HepG2 (cell line): ENCODE measurements around the gene KDM1B. TPM values are rescaled to one million over a fixed set of nuclear protein-coding genes. Genes with fewer than 3 reads are reported as not detected.

Source experiments
- ARNT2 ChIP-seq: sonication (generic); formaldehyde crosslinking; IDR thresholded peaks from 2 replicates; pipeline ENCODE4 v1.8.0; 2022; ENCODE audit warnings: mild to moderate bottlenecking, low read depth, missing genetic modification reagents, moderate library complexity
- KLF13 ChIP-seq: sonication (generic); formaldehyde crosslinking; IDR thresholded peaks from 2 replicates; pipeline ENCODE4 v1.4.0; 2020; ENCODE audit warnings: mild to moderate bottlenecking, missing genetic modification reagents
- ZC3H4 ChIP-seq: sonication (generic); formaldehyde crosslinking; IDR thresholded peaks from 2 replicates; pipeline ENCODE4 v1.4.0; 2020; ENCODE audit warnings: missing genetic modification reagents, borderline replicate concordance
- ZNF567 ChIP-seq: sonication (generic); formaldehyde crosslinking; IDR thresholded peaks from 2 replicates; pipeline ENCODE4 v1.8.1; 2023; ENCODE audit warnings: mild to moderate bottlenecking, missing genetic modification reagents, borderline replicate concordance
- polyA plus RNA-seq, 8 experiments: library from polyadenylated mRNA; depleted of rRNA in 3 of 8; stranded (reverse) in 7 of 8; unstranded in 1 of 8; fragments of >200 nt; fragmentation: Illumina TruSeq in 4 of 8; extraction: Trizol in 4 of 8; gene quantifications; 2 replicates each; pipeline versions ENCODE4 v1.2.1 to v1.2.3, GENCODE V29; 2011 to 2016; ENCODE audit warnings: low read depth in 4 of 8, missing spikeins in 1 of 8, mixed read lengths in 1 of 8; ENCODE audit not compliant: insufficient read depth in 1 of 8
- total RNA-seq, 5 experiments: library from RNA; depleted of rRNA; stranded (reverse); fragments of >200 nt; fragmentation: Illumina TruSeq; extraction: Trizol; gene quantifications; 2 replicates each; pipeline ENCODE4 v1.2.3, GENCODE V29; 2016; ENCODE audit warnings: low read depth in 1 of 5
- TF ChIP-seq, protein P1 (sequence below): sonication (generic); formaldehyde crosslinking; IDR thresholded peaks from 2 replicates; pipeline ENCODE4 v1.4.0; 2020; ENCODE audit warnings: missing genetic modification reagents
- TF ChIP-seq, protein P2 (sequence below): sonication (generic); formaldehyde crosslinking; IDR thresholded peaks from 2 replicates; pipeline ENCODE4 v1.8.0; 2022; ENCODE audit warnings: mild to moderate bottlenecking, missing genetic modification reagents
- TF ChIP-seq, protein P3 (sequence below): sonication (generic); formaldehyde crosslinking; IDR thresholded peaks from 2 replicates; pipeline ENCODE4 v1.4.0; 2020; ENCODE audit warnings: missing genetic modification reagents, mild to moderate bottlenecking, borderline replicate concordance
- TF ChIP-seq, protein P4 (sequence below): sonication (generic); formaldehyde crosslinking; IDR thresholded peaks from 2 replicates; pipeline ENCODE4 v1.8.1; 2023; ENCODE audit warnings: missing genetic modification reagents, inconsistent platforms, borderline replicate concordance
- TF ChIP-seq, protein P5 (sequence below): sonication (generic); formaldehyde crosslinking; IDR thresholded peaks from 2 replicates; pipeline ENCODE4 v1.8.1; 2022; ENCODE audit warnings: low read depth, mild to moderate bottlenecking, missing genetic modification reagents
- TF ChIP-seq, protein P6 (sequence below): IDR thresholded peaks from 2 replicates; pipeline ENCODE4 v1.6.1; 2016; ENCODE audit warnings: missing compliant biosample characterization, missing genetic modification reagents, borderline replicate concordance

KDM1B gene
- total and polyA plus RNA-seq, 2 of the 13 experiments (the other 11 are each of a cell fraction or from before 2014, with no cell fraction given) = 9.8 to 13.2 TPM

DNA sequence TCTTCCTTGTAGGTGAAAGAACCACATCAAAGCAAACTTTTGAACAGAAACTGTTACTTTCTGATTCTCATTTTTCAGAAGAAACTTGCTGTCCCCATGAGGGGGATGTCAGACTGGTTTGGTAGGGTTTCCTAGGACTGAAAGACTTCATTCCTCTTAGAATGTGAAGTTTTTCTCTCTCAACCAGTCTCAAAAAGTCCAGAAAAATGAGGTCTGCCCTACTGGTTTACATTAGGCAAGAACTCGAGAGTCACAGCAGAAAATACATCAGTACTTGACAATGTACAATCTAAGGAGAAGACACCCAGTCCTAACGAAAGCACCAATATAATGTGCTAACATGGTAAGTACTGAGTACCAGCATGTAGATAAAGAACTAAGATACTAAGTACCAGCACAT is 20.1 kb upstream of the KDM1B start (continued):
- TF ChIP-seq, protein P1, sequence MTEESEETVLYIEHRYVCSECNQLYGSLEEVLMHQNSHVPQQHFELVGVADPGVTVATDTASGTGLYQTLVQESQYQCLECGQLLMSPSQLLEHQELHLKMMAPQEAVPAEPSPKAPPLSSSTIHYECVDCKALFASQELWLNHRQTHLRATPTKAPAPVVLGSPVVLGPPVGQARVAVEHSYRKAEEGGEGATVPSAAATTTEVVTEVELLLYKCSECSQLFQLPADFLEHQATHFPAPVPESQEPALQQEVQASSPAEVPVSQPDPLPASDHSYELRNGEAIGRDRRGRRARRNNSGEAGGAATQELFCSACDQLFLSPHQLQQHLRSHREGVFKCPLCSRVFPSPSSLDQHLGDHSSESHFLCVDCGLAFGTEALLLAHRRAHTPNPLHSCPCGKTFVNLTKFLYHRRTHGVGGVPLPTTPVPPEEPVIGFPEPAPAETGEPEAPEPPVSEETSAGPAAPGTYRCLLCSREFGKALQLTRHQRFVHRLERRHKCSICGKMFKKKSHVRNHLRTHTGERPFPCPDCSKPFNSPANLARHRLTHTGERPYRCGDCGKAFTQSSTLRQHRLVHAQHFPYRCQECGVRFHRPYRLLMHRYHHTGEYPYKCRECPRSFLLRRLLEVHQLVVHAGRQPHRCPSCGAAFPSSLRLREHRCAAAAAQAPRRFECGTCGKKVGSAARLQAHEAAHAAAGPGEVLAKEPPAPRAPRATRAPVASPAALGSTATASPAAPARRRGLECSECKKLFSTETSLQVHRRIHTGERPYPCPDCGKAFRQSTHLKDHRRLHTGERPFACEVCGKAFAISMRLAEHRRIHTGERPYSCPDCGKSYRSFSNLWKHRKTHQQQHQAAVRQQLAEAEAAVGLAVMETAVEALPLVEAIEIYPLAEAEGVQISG (CRISPR knock-in tag) = no peak
- TF ChIP-seq, protein P2, sequence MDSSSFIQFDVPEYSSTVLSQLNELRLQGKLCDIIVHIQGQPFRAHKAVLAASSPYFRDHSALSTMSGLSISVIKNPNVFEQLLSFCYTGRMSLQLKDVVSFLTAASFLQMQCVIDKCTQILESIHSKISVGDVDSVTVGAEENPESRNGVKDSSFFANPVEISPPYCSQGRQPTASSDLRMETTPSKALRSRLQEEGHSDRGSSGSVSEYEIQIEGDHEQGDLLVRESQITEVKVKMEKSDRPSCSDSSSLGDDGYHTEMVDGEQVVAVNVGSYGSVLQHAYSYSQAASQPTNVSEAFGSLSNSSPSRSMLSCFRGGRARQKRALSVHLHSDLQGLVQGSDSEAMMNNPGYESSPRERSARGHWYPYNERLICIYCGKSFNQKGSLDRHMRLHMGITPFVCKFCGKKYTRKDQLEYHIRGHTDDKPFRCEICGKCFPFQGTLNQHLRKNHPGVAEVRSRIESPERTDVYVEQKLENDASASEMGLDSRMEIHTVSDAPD (CRISPR knock-in tag) = no peak
- no peak for TF ChIP-seq ZC3H4 (CRISPR knock-in tag)
- TF ChIP-seq, protein P3, sequence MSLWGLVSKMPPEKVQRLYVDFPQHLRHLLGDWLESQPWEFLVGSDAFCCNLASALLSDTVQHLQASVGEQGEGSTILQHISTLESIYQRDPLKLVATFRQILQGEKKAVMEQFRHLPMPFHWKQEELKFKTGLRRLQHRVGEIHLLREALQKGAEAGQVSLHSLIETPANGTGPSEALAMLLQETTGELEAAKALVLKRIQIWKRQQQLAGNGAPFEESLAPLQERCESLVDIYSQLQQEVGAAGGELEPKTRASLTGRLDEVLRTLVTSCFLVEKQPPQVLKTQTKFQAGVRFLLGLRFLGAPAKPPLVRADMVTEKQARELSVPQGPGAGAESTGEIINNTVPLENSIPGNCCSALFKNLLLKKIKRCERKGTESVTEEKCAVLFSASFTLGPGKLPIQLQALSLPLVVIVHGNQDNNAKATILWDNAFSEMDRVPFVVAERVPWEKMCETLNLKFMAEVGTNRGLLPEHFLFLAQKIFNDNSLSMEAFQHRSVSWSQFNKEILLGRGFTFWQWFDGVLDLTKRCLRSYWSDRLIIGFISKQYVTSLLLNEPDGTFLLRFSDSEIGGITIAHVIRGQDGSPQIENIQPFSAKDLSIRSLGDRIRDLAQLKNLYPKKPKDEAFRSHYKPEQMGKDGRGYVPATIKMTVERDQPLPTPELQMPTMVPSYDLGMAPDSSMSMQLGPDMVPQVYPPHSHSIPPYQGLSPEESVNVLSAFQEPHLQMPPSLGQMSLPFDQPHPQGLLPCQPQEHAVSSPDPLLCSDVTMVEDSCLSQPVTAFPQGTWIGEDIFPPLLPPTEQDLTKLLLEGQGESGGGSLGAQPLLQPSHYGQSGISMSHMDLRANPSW (CRISPR knock-in tag) = no peak
- no peak for TF ChIP-seq ARNT2 (CRISPR knock-in tag)
- TF ChIP-seq ZNF567 (CRISPR knock-in tag) = no peak
- TF ChIP-seq, protein P4, sequence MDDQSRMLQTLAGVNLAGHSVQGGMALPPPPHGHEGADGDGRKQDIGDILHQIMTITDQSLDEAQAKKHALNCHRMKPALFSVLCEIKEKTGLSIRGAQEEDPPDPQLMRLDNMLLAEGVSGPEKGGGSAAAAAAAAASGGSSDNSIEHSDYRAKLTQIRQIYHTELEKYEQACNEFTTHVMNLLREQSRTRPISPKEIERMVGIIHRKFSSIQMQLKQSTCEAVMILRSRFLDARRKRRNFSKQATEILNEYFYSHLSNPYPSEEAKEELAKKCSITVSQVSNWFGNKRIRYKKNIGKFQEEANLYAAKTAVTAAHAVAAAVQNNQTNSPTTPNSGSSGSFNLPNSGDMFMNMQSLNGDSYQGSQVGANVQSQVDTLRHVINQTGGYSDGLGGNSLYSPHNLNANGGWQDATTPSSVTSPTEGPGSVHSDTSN = no peak
- TF ChIP-seq, protein P5, sequence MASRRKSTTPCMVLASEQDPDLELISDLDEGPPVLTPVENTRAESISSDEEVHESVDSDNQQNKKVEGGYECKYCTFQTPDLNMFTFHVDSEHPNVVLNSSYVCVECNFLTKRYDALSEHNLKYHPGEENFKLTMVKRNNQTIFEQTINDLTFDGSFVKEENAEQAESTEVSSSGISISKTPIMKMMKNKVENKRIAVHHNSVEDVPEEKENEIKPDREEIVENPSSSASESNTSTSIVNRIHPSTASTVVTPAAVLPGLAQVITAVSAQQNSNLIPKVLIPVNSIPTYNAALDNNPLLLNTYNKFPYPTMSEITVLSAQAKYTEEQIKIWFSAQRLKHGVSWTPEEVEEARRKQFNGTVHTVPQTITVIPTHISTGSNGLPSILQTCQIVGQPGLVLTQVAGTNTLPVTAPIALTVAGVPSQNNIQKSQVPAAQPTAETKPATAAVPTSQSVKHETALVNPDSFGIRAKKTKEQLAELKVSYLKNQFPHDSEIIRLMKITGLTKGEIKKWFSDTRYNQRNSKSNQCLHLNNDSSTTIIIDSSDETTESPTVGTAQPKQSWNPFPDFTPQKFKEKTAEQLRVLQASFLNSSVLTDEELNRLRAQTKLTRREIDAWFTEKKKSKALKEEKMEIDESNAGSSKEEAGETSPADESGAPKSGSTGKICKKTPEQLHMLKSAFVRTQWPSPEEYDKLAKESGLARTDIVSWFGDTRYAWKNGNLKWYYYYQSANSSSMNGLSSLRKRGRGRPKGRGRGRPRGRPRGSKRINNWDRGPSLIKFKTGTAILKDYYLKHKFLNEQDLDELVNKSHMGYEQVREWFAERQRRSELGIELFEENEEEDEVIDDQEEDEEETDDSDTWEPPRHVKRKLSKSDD (CRISPR knock-in tag) = no peak
- TF ChIP-seq KLF13 (CRISPR knock-in tag) = no peak
- TF ChIP-seq, protein P6, sequence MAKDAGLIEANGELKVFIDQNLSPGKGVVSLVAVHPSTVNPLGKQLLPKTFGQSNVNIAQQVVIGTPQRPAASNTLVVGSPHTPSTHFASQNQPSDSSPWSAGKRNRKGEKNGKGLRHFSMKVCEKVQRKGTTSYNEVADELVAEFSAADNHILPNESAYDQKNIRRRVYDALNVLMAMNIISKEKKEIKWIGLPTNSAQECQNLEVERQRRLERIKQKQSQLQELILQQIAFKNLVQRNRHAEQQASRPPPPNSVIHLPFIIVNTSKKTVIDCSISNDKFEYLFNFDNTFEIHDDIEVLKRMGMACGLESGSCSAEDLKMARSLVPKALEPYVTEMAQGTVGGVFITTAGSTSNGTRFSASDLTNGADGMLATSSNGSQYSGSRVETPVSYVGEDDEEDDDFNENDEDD (CRISPR knock-in tag) = no peak
